Activated T-helper 1 cell treated with anti-CD3 and anti-CD28 coated beads, Interleukin-12 subunit alpha, Interleukin-12 subunit beta, Interleukin-2, Interleukin-4 antibody, amounts not matched to agents 30 ng/mL and 10 ng/mL and 1 ng/mL, durations not matched to agents 14 hours and 24 hours and 36 hours (primary cell): ENCODE results near the gene CX3CR1. TPM values are rescaled to one million over a fixed set of nuclear protein-coding genes. Genes with fewer than 3 reads are reported as not detected.
A peak's percentile ranks its signal among the peaks of the same experiment; 100 is the strongest.

Experiments used
- DNase-seq: peaks from one replicate; pipeline ENCODE4 v3.0.0; 2021; ENCODE audit warnings: low spot score
- H3K27ac Mint-ChIP-seq: one replicate; pipeline ENCODE4 v1.8.0; 2021; ENCODE audit warnings: mild to moderate bottlenecking, mixed read lengths
- H3K27me3 Mint-ChIP-seq: one replicate; pipeline ENCODE4 v1.8.0; 2022; ENCODE audit warnings: mild to moderate bottlenecking, moderate library complexity, mixed read lengths; ENCODE audit not compliant: insufficient read depth
- H3K36me3 Mint-ChIP-seq: one replicate; pipeline ENCODE4 v1.8.0; 2021; ENCODE audit warnings: low read depth, mixed read lengths
- H3K4me1 Mint-ChIP-seq: one replicate; pipeline ENCODE4 v1.8.0; 2021; ENCODE audit warnings: low read depth, mixed read lengths
- H3K4me3 Mint-ChIP-seq: one replicate; pipeline ENCODE4 v1.8.0; 2021; ENCODE audit warnings: mild to moderate bottlenecking, moderate library complexity, mixed read lengths
- H3K9me3 Mint-ChIP-seq: one replicate; pipeline ENCODE4 v1.8.0; 2021; ENCODE audit warnings: mixed read lengths
- intact Hi-C: fragments of 100-400 bp; cut with micrococcal nuclease; formaldehyde crosslinking; loops from one replicate; pipeline ENCODE4 v1.15.1; 2024
- total RNA-seq: library from RNA; stranded (reverse); gene quantifications from 2 replicates; pipeline ENCODE4 v1.2.3, GENCODE V29; 2022

The CX3CR1 gene
- total RNA-seq, 1 donor from 2014 or later = 0.44 TPM

DNA sequence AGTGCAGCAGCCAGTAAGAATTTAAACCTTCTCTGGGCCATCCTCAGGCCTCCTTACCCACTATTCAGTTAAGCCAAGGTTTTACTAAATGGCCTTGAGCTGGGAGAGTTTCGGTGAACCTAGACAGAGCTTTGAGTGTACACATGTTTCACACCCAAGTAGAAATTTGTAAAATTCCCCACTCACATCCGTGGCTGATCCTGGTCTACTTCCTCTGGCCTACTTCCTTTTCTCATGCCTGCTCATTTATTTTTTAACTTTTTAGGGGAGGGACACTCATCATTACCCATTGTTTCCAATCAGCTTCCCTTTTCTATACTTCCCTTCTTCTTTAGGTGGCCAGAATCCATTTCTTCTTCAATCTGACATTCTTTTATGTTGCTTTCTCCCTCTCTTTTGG lies 7.6 kb downstream of the CX3CR1 start:
- Mint-ChIP-seq H3K4me1 (peaks cover 71% of the 10 kb centered on the region), H3K27me3 (peaks cover 5% of the 10 kb centered on the region)
- intact Hi-C loops = no loop called here

DNA sequence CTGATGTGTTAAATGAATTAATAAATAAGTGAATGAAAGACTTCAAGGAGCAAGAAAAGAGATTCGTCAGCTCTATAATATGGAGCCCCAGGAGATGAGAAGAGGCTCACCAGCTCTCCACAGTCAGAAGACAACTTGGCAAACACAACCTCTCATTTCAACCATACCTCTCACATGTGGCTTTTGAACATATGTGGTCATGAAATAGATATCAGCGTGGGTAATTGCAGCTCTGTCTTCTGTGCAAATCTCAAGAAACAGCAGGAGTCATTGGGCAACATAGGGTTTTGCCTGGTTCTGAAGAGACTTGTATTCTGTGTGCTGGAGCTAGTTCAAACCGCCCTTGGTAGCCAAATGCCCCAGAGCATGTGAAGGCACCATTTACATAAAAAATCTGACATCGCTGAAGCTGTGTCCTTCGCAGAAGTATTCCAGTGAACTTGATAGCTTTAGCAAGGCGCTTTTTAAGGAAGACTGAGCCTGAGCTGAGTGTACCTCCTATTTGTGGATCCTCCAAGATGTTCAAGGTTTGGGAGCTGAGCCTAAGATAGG lies 8.4 kb downstream of the CX3CR1 start:
- peaks cover 8% of the 10 kb centered on the region for H3K36me3 Mint-ChIP-seq
- H3K4me1 Mint-ChIP-seq = peaks cover 69% of the 10 kb centered on the region
- no peak for DNase-seq

More for the DNA sequence above, 7.6 kb downstream of the CX3CR1 start:
- Mint-ChIP-seq H3K27ac (peak overlapping the region; percentile 6), H3K4me3 (no peak overlapping the region), H3K36me3 (peaks cover 8% of the 10 kb centered on the region), H3K9me3 (no peaks in the 10 kb centered on the region)
- no peak for DNase-seq

DNA sequence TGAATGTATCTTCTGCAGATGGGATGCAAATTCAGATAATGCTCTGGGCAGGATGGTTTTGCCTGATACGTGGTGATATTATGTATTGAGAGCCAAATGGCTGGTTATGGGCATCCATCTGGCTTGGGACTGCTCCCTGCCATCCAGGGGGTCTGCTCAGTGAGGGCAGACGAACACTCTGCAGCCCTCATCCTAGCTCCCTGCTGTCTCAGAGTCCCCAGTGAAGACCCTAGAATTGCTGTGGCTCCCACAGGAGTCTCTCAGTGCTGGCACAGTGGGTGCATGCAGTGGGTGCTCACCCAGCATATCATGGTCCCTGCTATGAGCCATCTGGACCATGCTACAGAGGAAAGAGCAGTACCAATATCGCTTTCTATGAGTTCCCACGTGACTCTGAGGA lies 10.3 kb downstream of the CX3CR1 start:
- intact Hi-C loops = no loop called here
- Mint-ChIP-seq H3K27ac (no peak overlapping the region), H3K36me3 (peaks cover 9% of the 10 kb centered on the region), H3K4me3 (no peak overlapping the region), H3K27me3 (no peaks in the 10 kb centered on the region), H3K4me1 (peaks cover 73% of the 10 kb centered on the region), H3K9me3 (peaks cover 5% of the 10 kb centered on the region)
- no peak for DNase-seq

More for the DNA sequence above, 8.4 kb downstream of the CX3CR1 start:
- no peak overlapping the region for H3K4me3 Mint-ChIP-seq
- intact Hi-C loops = no loop called here
- no peaks in the 10 kb centered on the region for H3K9me3 Mint-ChIP-seq
- no peak overlapping the region for H3K27ac Mint-ChIP-seq
- peaks cover 5% of the 10 kb centered on the region for H3K27me3 Mint-ChIP-seq

DNA sequence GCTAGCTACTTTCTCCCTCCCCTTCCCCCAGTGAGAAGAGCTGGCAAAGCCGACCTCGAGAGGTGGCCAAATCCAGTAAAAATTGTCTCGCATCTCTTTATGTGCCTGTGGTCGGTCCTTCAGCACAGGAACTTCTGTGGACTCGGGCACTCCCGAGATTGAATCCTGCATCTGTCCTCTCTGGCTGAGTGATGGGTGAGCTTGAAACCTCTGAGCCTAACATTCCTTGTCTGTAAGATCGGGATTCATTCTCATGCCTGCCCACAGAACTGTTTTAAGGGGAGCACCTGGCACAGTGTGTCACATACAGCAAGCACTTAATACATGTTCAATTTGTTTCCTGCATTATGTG lies 11.3 kb downstream of the CX3CR1 start:
- H3K4me3 Mint-ChIP-seq = no peak overlapping the region
- no peaks in the 10 kb centered on the region for H3K27me3 Mint-ChIP-seq
- peaks cover 12% of the 10 kb centered on the region for H3K36me3 Mint-ChIP-seq
- H3K27ac Mint-ChIP-seq = peak overlapping the region; percentile 95
- peaks cover 8% of the 10 kb centered on the region for H3K9me3 Mint-ChIP-seq
- intact Hi-C loops = loop anchor here (1.0 kb wide), 2 partner anchors 9 to 20 kb away; no protein-coding TSS in a partner anchor
- DNase-seq = no peak
- H3K4me1 Mint-ChIP-seq = peaks cover 79% of the 10 kb centered on the region

DNA sequence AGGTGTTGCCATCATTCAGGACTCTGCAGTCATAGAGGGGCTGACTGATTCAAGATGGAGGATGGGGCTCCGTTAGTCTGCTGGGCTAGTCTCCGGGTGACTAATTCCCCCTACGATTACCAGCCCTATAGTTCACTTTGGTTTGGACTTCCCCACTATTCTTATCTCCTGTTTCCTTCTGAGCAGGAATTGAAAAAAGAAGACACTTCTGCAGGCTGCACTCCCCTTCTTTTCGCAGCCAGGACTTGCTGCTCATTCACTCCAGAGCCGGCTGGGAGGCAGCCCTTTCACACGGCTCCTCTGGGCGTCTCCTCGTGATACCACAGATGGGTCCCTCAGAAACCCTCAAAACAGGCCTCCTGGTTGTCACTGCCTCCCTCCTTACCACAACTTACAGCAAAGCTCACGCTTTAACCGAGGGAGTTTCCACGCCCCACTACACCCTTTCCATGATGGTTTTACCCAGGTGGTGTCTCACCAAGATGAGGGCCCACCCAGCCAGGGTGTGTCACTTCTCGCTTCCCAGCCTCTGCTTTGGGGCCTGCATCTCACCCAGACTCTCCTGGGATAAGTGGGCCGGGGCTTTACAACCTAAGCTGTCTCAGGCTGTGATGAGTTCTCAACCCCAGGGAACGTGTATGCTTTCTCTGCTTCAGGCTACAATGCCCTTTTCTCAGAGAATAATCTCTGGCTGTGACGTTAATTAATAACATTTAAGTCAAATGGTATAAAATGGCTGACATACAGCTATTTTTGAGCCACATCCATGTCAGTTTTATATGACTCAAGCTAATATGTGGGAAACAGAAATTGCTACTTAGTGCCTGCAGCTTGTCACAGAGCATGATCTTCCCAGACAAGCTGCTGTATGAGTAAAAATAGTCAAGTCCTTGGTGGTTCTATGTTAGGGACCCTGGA lies 11.9 kb downstream of the CX3CR1 start:
- peaks cover 12% of the 10 kb centered on the region for H3K36me3 Mint-ChIP-seq
- intact Hi-C loops = loop anchor here (1.0 kb wide), 3 partner anchors 9 to 20 kb away; no protein-coding TSS in a partner anchor
- H3K27me3 Mint-ChIP-seq = no peaks in the 10 kb centered on the region
- H3K27ac Mint-ChIP-seq = peak overlapping the region; percentile 95
- peaks cover 8% of the 10 kb centered on the region for H3K9me3 Mint-ChIP-seq
- peak; percentile 83 for DNase-seq
- H3K4me1 Mint-ChIP-seq = peaks cover 85% of the 10 kb centered on the region
- H3K4me3 Mint-ChIP-seq = peak overlapping the region; percentile 69

DNA sequence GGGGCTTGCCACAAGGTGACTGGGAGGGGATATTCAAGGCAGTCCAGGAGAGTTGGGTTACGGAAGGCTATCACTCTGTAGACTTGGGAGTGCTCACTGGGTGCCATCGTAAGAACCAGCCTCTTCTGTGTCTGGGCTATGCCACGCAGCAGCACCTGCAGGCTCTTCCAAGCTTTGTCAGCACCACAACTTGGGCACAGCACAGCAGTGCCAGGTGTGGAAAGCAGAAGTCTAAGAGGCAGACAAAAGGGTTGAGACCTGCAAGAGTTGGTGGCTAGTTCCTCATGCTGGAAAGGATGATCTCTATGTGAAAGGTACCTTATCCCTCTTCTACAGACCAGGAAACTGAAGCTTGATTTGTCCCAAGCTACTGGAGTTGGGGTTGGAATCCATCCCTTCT lies 15.8 kb downstream of the CX3CR1 start:
- Mint-ChIP-seq H3K36me3 (peaks cover 14% of the 10 kb centered on the region), H3K27me3 (no peaks in the 10 kb centered on the region), H3K4me3 (no peak overlapping the region), H3K27ac (no peak overlapping the region), H3K9me3 (peaks cover 8% of the 10 kb centered on the region), H3K4me1 (peaks cover 86% of the 10 kb centered on the region)
- intact Hi-C loops = no loop called here
- no peak for DNase-seq

DNA sequence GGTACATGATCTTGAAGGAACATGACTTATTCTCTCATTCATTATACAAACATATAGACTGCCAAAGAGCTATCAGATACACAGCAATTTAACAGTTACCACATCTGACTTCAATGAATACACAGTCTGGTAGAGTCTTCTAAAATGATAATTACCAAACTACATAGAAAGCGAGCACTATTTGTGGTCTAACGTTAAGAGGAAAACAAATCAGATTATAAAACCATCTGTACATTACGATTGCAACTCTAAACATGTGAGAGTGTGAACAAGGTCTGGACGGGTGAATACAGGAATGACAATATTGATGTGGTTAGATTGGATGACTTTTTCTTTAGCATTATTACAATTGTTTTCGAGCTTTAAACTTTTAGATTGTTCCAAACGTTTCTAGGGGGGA lies 16.3 kb downstream of the CX3CR1 start:
- peaks cover 13% of the 10 kb centered on the region for H3K36me3 Mint-ChIP-seq
- H3K27ac Mint-ChIP-seq = no peak overlapping the region
- peaks cover 8% of the 10 kb centered on the region for H3K9me3 Mint-ChIP-seq
- no peak for DNase-seq
- H3K27me3 Mint-ChIP-seq = no peaks in the 10 kb centered on the region
- H3K4me3 Mint-ChIP-seq = no peak overlapping the region
- intact Hi-C loops = no loop called here
- H3K4me1 Mint-ChIP-seq = peaks cover 86% of the 10 kb centered on the region

DNA sequence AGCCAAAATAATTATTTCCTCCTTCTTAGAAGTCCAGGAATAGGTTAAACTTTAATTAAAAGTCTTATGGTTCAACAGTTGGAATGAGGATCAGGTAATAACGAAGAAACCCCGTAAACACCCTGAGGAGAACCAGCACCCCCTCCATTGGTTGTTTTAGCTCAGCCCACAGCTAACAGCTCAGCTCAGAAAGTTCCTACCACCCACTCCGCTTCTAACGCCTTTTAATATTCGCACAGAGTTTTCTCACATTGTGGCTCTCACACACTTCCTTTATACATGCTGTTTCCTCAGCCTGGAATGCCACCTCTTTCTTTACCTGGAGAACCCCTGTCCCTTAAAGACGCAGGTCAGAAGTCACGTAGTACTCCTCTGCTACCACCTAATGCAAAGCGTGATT lies 17.0 kb downstream of the CX3CR1 start:
- intact Hi-C loops = no loop called here
- H3K4me1 Mint-ChIP-seq = peaks cover 86% of the 10 kb centered on the region

DNA sequence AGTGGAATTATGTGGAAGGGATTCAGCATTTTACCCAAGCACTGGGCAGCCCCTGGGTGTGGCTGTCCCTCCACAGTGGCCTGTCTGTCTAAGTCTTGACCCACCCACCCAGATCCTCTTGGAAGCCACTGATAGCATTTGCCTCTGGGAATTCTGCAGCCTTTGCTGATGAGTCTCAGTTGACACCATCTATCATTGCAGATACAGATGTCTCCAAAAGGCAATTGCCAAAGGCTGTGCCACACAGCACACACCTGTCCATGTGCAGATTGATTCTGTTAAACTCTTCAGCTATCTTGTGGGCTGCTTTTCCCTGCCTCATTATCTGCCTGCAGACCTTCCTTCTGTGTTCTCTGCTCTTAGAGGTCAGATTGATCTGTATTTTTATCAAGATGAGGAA lies 18.1 kb downstream of the CX3CR1 start:
- Mint-ChIP-seq H3K36me3 (peaks cover 14% of the 10 kb centered on the region), H3K4me3 (no peak overlapping the region), H3K27ac (no peak overlapping the region), H3K27me3 (peaks cover 2% of the 10 kb centered on the region), H3K4me1 (peaks cover 85% of the 10 kb centered on the region), H3K9me3 (peaks cover 8% of the 10 kb centered on the region)
- DNase-seq = no peak
- intact Hi-C loops = loop anchor here (1.0 to 2.0 kb wide), 7 partner anchors 27 to 155 kb away; partner anchors contain the start of genes GORASP1 and TTC21A

More for the DNA sequence above, 17.0 kb downstream of the CX3CR1 start:
- Mint-ChIP-seq H3K36me3 (peaks cover 13% of the 10 kb centered on the region), H3K4me3 (no peak overlapping the region), H3K9me3 (peaks cover 8% of the 10 kb centered on the region), H3K27me3 (no peaks in the 10 kb centered on the region), H3K27ac (no peak overlapping the region)
- no peak for DNase-seq

DNA sequence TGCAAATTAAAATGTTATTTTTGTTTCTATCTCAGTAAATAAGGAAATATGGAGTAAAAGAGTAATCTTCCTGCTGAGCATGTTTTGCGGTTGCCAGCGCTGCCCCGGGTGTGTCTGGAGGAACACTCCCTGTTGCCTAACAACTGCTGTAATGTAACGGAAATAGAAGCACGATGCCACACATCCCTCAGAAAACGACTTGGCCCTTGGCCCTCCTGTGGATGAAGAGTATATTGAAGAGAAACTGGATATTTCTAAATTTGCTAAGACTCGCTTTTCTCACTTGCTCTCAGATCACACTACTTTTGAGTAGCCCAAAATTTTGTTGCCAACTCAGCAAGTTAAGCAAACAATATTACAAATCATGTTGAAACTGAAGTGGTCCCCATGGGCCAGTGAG lies 18.9 kb downstream of the CX3CR1 start:
- H3K36me3 Mint-ChIP-seq = peaks cover 14% of the 10 kb centered on the region
- peaks cover 2% of the 10 kb centered on the region for H3K27me3 Mint-ChIP-seq
- DNase-seq = peak; percentile 71
- H3K27ac Mint-ChIP-seq = peak overlapping the region; percentile 73
- peaks cover 8% of the 10 kb centered on the region for H3K9me3 Mint-ChIP-seq
- H3K4me3 Mint-ChIP-seq = peak overlapping the region; percentile 71
- intact Hi-C loops = loop anchor here (1.0 to 2.0 kb wide), 7 partner anchors 26 to 154 kb away; partner anchors contain the start of genes GORASP1 and TTC21A
- peaks cover 87% of the 10 kb centered on the region for H3K4me1 Mint-ChIP-seq

DNA sequence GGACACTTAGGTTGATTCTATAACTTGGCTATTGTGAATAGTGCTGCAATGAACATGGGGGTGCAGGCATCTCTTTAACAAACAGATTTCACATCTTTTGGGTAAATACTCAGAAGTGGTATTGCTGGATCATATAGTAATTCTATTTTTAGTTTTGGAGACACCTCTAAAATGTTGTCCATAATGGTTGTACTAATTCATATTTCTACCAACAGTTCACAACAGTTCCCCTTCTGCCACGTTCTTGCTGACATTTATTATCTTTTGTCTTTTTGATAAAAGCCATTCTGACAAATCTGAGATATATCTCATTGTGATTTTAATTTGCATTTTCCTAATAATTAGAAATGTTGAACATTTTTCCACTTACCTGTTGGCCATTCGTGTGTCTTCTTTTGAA lies 19.5 kb downstream of the CX3CR1 start:
- Mint-ChIP-seq H3K27me3 (peaks cover 2% of the 10 kb centered on the region), H3K4me3 (no peak overlapping the region), H3K27ac (no peak overlapping the region), H3K4me1 (peaks cover 87% of the 10 kb centered on the region), H3K36me3 (peaks cover 9% of the 10 kb centered on the region), H3K9me3 (peaks cover 3% of the 10 kb centered on the region)
- DNase-seq = no peak
- intact Hi-C loops = loop anchor here (2.0 kb wide), 3 partner anchors 26 to 154 kb away; partner anchors contain the start of genes GORASP1 and TTC21A

DNA sequence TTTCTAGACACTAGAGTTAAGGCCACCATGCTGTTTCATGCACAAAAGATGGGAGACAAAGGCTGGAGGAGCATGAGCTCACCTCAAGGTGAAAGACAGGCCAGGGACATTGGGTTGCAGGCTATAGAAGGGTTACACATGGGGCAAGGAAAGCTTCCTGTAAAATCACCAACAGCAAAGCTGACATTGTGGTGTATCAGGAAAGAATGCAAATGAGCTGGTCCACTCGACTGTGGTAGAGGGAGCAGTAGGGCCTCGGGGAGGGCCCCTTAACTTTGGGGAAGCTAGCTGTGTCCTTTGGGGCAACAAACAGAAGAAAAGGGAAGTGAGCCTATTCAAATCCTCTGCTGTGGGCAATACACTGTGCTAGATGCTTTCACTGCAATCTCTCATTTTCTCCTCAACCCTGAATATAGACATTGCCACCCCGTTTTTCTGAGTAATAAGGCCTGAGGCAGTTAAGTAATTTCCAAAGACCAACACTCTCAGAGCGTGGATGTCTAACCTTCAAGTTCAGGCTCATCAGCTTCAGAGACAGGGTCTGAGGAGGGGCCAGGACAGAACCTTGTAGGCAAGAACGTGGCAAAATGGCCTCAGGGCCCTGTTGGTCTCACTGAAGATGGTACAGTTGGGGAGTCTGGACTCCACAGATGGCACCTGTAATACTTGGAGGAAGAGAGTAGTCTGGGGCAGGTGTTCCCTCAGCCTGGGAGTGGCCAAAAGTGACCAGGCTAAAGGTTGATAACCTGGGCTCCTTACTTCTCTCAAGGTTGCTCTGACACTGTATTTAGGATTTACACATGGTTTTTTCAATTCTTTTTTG lies 24.1 kb downstream of the CX3CR1 start:
- H3K27me3 Mint-ChIP-seq = peaks cover 5% of the 10 kb centered on the region
- DNase-seq = no peak
- H3K9me3 Mint-ChIP-seq = no peaks in the 10 kb centered on the region
- intact Hi-C loops = loop anchor here (1.0 kb wide), 1 partner anchor 12 kb away; no protein-coding TSS in a partner anchor
- peaks cover 2% of the 10 kb centered on the region for H3K36me3 Mint-ChIP-seq
- peaks cover 76% of the 10 kb centered on the region for H3K4me1 Mint-ChIP-seq
- peak overlapping the region; percentile 45 for H3K4me3 Mint-ChIP-seq
- peak overlapping the region; percentile 80 for H3K27ac Mint-ChIP-seq
